Measurements from ENCODE around the gene LGALS1. TPM values are rescaled to one million over a fixed set of nuclear protein-coding genes. Genes with fewer than 3 reads are reported as not detected.

LGALS1 gene
- total RNA-seq, 1 experiment from 2014 or later: 32.8 TPM

- H3K14ac ChIP-seq (ENCODE audit: insufficient read depth, low read length): no peak overlapping the region; the same call in 1 of the 2 replicates
- Mint-ChIP-seq H3K27me3 (ENCODE audit: low read depth) (no peaks in the 10 kb centered on the region), H3K4me3 (no peak overlapping the region), H3K27ac (no peak overlapping the region), H3K36me3 (ENCODE audit: insufficient read depth in 1 of 3, low read depth in 3 of 3) (peaks cover 13 to 48% (median 30%) of the 10 kb centered on the region in 3 experiments; a peak in 6 of 7 replicates), H3K4me1 (peaks cover 13 to 14% of the 10 kb centered on the region in 2 experiments), H3K9me3 (no peaks in the 10 kb centered on the region)
- H3K23ac ChIP-seq (ENCODE audit: insufficient read length, low read depth, low read length): no peak overlapping the region
- H3K9ac ChIP-seq (ENCODE audit: extremely low read depth, insufficient read length, low read length): no peak overlapping the region
- H2BK12ac ChIP-seq (ENCODE audit: insufficient read length, low read depth, low read length): no peak overlapping the region
- H2BK5ac ChIP-seq (ENCODE audit: insufficient read length, low read length): no peak overlapping the region
- H2BK120ac ChIP-seq (ENCODE audit: low read depth, low read length, poor library complexity, severe bottlenecking): no peak overlapping the region
- no peak overlapping the region for H4K91ac ChIP-seq (ENCODE audit: insufficient read length, low read depth, low read length)
- no peak overlapping the region for H2AFZ ChIP-seq (ENCODE audit: low read length)
- no peak overlapping the region for H2BK20ac ChIP-seq (ENCODE audit: low read depth, low read length, poor library complexity, severe bottlenecking)
- H3K79me2 ChIP-seq (ENCODE audit: insufficient read depth, low read length): peaks cover 13% of the 10 kb centered on the region; the same call in 1 of the 2 replicates
- H3T11ph ChIP-seq (ENCODE audit: low read length): no peak overlapping the region
- H3K27me3 ChIP-seq (ENCODE audit: insufficient read depth, low read length): no peaks in the 10 kb centered on the region
- H3K56ac ChIP-seq (ENCODE audit: insufficient read length, low read depth, low read length): no peak overlapping the region
- no peak overlapping the region for H3K18ac ChIP-seq (ENCODE audit: insufficient read length, low read depth, low read length)
- H4K20me1 ChIP-seq (ENCODE audit: control insufficient read depth, insufficient read depth, insufficient read length): no peaks in the 10 kb centered on the region
- TF ChIP-seq CTCF (conservative IDR thresholded peaks at IDR 0.05): no peak
- no peak overlapping the region for H3K4me2 ChIP-seq (ENCODE audit: insufficient read depth, insufficient read length, low read length)
- no peak overlapping the region for H3K27ac ChIP-seq (ENCODE audit: insufficient read length, low read depth, low read length)
- H3K79me1 ChIP-seq (ENCODE audit: insufficient read depth, low read depth, low read length, poor library complexity, severe bottlenecking): peaks cover 13% of the 10 kb centered on the region
- H3K9me3 ChIP-seq (ENCODE audit: control insufficient read depth, low read depth, low read length): no peaks in the 10 kb centered on the region
- no CpG with 5 or more reads among the region's 24 CpGs for WGBS (ENCODE audit: extremely low coverage, insufficient read length, low lambda C conversion rate)
- no peak for DNase-seq
- H2BK15ac ChIP-seq (ENCODE audit: low read depth, low read length): no peak overlapping the region
- no peaks in the 10 kb centered on the region for H3K4me1 ChIP-seq (ENCODE audit: insufficient read depth, low read length)
- no peak overlapping the region for H4K5ac ChIP-seq (ENCODE audit: insufficient read length, low read depth, low read length)
- no peak overlapping the region for H3K4ac ChIP-seq (ENCODE audit: low read depth, low read length)
- H3K23me2 ChIP-seq (ENCODE audit: insufficient read length, low read depth, low read length, poor library complexity, severe bottlenecking): no peaks in the 10 kb centered on the region
- no peak overlapping the region for H2AK5ac ChIP-seq (ENCODE audit: insufficient read length, low read length)
- no peak overlapping the region for H4K8ac ChIP-seq (replicated peaks; ENCODE audit: insufficient read length, low read depth, low read length)
Observed at GRCh38 chr22:37665487-37665886, 9.9 kb upstream of the LGALS1 start.
